DOHH2 (cell line): Measurements from ENCODE around the gene ATG2B.

Source experiments
- H3F3A ChIP-seq: fragments of 200-600 bp; sonication (generic), shearing (Covaris generic); 2 replicates; pipeline ENCODE4 v1.6.0; 2016; ENCODE audit warnings: antibody characterized with exemption, mild to moderate bottlenecking; ENCODE audit not compliant: control insufficient read depth, insufficient read depth
- H3K27ac ChIP-seq: fragments of 200-600 bp; sonication (generic); 2 replicates; pipeline ENCODE4 v1.5.1; 2014; ENCODE audit warnings: low read depth, mild to moderate bottlenecking, low read length, moderate library complexity
- H3K27me3 ChIP-seq: fragments of 200-600 bp; sonication (generic); 2 replicates; pipeline ENCODE4 v1.6.1; 2014; ENCODE audit warnings: mild to moderate bottlenecking, low read length, mixed read lengths; ENCODE audit not compliant: control insufficient read depth
- H3K36me3 ChIP-seq: fragments of 200-600 bp; sonication (generic); 2 replicates; pipeline ENCODE4 v1.6.1; 2014; ENCODE audit warnings: mild to moderate bottlenecking, low read length, moderate library complexity, mixed read lengths; ENCODE audit not compliant: control insufficient read depth
- H3K4me1 ChIP-seq: fragments of 200-600 bp; sonication (generic); 2 replicates; pipeline ENCODE4 v1.6.1; 2014; ENCODE audit warnings: mild to moderate bottlenecking, low read length, mixed read lengths; ENCODE audit not compliant: control insufficient read depth
- H3K4me2 ChIP-seq: fragments of 200-600 bp; sonication (generic); 2 replicates; pipeline ENCODE4 v1.6.0; 2014; ENCODE audit warnings: mild to moderate bottlenecking, low read length, moderate library complexity
- H3K4me3 ChIP-seq: fragments of 200-600 bp; sonication (generic); 2 replicates; pipeline ENCODE4 v1.5.1; 2014; ENCODE audit warnings: mild to moderate bottlenecking, low read length, mixed read lengths
- H3K79me2 ChIP-seq: fragments of 200-600 bp; sonication (generic); 2 replicates; pipeline ENCODE4 v1.6.1; 2014; ENCODE audit warnings: mild to moderate bottlenecking, low read length, mixed read lengths; ENCODE audit not compliant: control insufficient read depth
- H3K9me2 ChIP-seq: fragments of 200-600 bp; sonication (generic); replicated peaks from 2 replicates; pipeline ENCODE4 v1.6.1; 2014; ENCODE audit warnings: mild to moderate bottlenecking, low read length, mixed read lengths; ENCODE audit not compliant: control insufficient read depth
- H3K9me3 ChIP-seq: fragments of 200-600 bp; sonication (generic); 2 replicates; pipeline ENCODE4 v1.6.1; 2014; ENCODE audit warnings: antibody characterized with exemption, low read length, mixed read lengths; ENCODE audit not compliant: control insufficient read depth, insufficient read depth
- H4K20me1 ChIP-seq: fragments of 200-600 bp; sonication (generic); 2 replicates; pipeline ENCODE4 v1.6.0; 2014; ENCODE audit warnings: low read depth, mild to moderate bottlenecking, antibody characterized with exemption, low read length, moderate library complexity; ENCODE audit not compliant: control insufficient read depth, insufficient read depth
- CTCF ChIP-seq: fragments of 200-600 bp; sonication (generic); IDR thresholded peaks from one replicate; pipeline ENCODE4 v1.5.1; 2014; ENCODE audit warnings: antibody characterized with exemption, mild to moderate bottlenecking, low read depth, low read length; ENCODE audit not compliant: poor library complexity, severe bottlenecking
- EZH2phosphoT487 ChIP-seq: fragments of 200-600 bp; sonication (generic); IDR thresholded peaks from 2 replicates; pipeline ENCODE4 v1.6.1; 2017; ENCODE audit warnings: borderline replicate concordance, mild to moderate bottlenecking, antibody characterized with exemption, low read length, moderate library complexity, mixed read lengths

Gene ATG2B

GRCh38 chr14:96249029-96249428 is 114.1 kb downstream of the ATG2B start:
- Histone ChIP-seq H3F3A (no peaks in the 10 kb centered on the region), H3K9me2 (no peaks in the 10 kb centered on the region), H3K4me2 (no peak overlapping the region), H3K4me3 (no peak overlapping the region), H3K27ac (no peak overlapping the region), H3K4me1 (no peaks in the 10 kb centered on the region), H3K27me3 (no peaks in the 10 kb centered on the region), H3K36me3 (no peaks in the 10 kb centered on the region), H4K20me1 (no peaks in the 10 kb centered on the region), H3K79me2 (no peaks in the 10 kb centered on the region), H3K9me3 (no peaks in the 10 kb centered on the region)
- TF ChIP-seq EZH2phosphoT487, result no peak
- TF ChIP-seq CTCF, result no peak

- TF ChIP-seq EZH2phosphoT487 (no peak), CTCF (no peak)
- no peaks in the 10 kb centered on the region for H3K4me1 ChIP-seq
- H3K27me3 ChIP-seq, result no peaks in the 10 kb centered on the region
- H3K4me3 ChIP-seq, result no peak overlapping the region
- H3K79me2 ChIP-seq, result no peaks in the 10 kb centered on the region
- no peaks in the 10 kb centered on the region for H4K20me1 ChIP-seq
- no peaks in the 10 kb centered on the region for H3K9me2 ChIP-seq
- no peaks in the 10 kb centered on the region for H3F3A ChIP-seq
- H3K36me3 ChIP-seq, result no peaks in the 10 kb centered on the region
- H3K9me3 ChIP-seq, result no peaks in the 10 kb centered on the region
- no peak overlapping the region for H3K4me2 ChIP-seq
- H3K27ac ChIP-seq, result no peak overlapping the region
These were observed 116.1 kb downstream of the ATG2B start for GRCh38 chr14:96247031-96247430.

DNA sequence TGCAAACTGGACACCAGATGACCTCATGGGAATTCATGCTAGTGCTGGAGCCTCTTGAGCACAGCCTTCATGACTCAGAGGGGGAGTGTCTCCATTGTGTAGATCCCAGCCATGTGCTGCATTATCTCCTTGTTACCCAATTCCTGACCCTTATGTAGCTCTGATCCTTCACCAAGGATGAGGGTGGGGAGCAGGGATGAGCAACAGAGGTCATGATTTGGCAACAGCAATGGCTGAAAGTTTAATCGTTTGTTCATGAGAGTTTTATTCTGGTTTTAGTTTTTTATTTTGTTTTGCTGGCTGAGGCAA is 116.6 kb downstream of the ATG2B start:
- Histone ChIP-seq H3K4me1 (no peaks in the 10 kb centered on the region), H3K4me2 (no peak overlapping the region), H3K9me3 (no peaks in the 10 kb centered on the region), H3K79me2 (no peaks in the 10 kb centered on the region), H3K27ac (no peak overlapping the region), H4K20me1 (no peaks in the 10 kb centered on the region), H3K4me3 (no peak overlapping the region), H3K27me3 (no peaks in the 10 kb centered on the region), H3K36me3 (no peaks in the 10 kb centered on the region), H3K9me2 (no peaks in the 10 kb centered on the region), H3F3A (no peaks in the 10 kb centered on the region)
- TF ChIP-seq EZH2phosphoT487 (no peak), CTCF (no peak)
